PC-3 (cell line): Measurements from ENCODE around the gene SNX22.

Experiments used
- EZH2phosphoT487 ChIP-seq: fragments of 300-600 bp; sonication (generic); IDR thresholded peaks from 2 replicates; pipeline ENCODE4 v1.6.1; 2018; ENCODE audit warnings: mild to moderate bottlenecking, antibody characterized with exemption, low read length, borderline replicate concordance
- TF ChIP-seq, protein P1 (sequence below): fragments of 300-600 bp; sonication (generic); conservative IDR thresholded peaks from 2 replicates; pipeline ENCODE4 v1.5.1; 2017; ENCODE audit warnings: antibody characterized with exemption, low read depth, mild to moderate bottlenecking, low read length

DNA sequence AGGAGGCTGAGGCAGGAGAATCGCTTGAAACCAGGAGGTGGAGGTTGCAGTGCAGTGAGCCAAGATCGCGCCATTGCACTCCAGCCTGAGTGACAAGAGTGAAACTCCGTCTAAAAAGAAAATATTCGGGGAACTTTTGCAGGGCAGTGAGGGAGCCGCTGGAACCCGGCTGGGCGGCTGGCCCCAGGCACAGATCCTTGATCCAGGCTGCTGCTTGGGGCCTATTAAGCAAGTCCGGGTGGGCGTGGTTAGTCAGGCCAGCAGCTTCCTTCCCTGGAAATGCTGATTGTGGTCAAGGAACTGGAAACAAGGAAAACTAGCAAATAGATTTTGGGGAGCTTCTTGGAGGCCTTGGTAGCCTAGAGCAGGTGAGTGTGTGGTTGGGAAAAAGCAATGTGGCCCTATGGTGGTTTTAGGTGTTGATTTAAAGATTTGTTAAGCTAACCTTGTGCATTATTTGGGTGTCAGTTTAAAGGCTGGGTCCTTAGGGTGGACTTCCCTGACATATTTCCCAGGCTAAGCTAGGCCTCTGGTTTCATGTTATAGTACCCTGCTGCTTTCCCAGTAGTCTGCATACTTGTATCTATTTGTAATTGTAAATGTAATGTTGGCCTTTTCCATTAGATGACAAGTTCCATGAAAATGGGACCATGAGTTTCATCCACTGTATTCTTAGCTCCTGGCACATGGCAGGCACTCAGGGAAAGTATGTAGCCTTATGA, 17.7 kb upstream of the SNX22 start:
- TF ChIP-seq, protein P1, sequence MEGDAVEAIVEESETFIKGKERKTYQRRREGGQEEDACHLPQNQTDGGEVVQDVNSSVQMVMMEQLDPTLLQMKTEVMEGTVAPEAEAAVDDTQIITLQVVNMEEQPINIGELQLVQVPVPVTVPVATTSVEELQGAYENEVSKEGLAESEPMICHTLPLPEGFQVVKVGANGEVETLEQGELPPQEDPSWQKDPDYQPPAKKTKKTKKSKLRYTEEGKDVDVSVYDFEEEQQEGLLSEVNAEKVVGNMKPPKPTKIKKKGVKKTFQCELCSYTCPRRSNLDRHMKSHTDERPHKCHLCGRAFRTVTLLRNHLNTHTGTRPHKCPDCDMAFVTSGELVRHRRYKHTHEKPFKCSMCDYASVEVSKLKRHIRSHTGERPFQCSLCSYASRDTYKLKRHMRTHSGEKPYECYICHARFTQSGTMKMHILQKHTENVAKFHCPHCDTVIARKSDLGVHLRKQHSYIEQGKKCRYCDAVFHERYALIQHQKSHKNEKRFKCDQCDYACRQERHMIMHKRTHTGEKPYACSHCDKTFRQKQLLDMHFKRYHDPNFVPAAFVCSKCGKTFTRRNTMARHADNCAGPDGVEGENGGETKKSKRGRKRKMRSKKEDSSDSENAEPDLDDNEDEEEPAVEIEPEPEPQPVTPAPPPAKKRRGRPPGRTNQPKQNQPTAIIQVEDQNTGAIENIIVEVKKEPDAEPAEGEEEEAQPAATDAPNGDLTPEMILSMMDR = no peak
- no peak for TF ChIP-seq EZH2phosphoT487
